Astrocyte of the cerebellum (primary cell): Measurements from ENCODE around the gene DMD.

Experiments
- DNase-seq: peaks from one replicate; pipeline ENCODE4 v3.0.0-alpha.2; 2011; ENCODE audit warnings: low read depth
- H3K4me3 ChIP-seq: 2 replicates; pipeline ENCODE4 v1.5.1; 2011; ENCODE audit warnings: mild to moderate bottlenecking, low read depth, low read length, moderate library complexity
- in situ Hi-C: cut with HindIII; loops from 2 replicates; pipeline ENCODE4 v1.10.0; 2017; ENCODE audit warnings: low sequenced_read_pairs
- TF ChIP-seq, protein P1 (sequence below): IDR thresholded peaks from 2 replicates; pipeline ENCODE4 v1.5.1; 2012; ENCODE audit warnings: low read length, low read depth, moderate library complexity, mild to moderate bottlenecking; ENCODE audit errors: missing control alignments

DMD gene

DNA sequence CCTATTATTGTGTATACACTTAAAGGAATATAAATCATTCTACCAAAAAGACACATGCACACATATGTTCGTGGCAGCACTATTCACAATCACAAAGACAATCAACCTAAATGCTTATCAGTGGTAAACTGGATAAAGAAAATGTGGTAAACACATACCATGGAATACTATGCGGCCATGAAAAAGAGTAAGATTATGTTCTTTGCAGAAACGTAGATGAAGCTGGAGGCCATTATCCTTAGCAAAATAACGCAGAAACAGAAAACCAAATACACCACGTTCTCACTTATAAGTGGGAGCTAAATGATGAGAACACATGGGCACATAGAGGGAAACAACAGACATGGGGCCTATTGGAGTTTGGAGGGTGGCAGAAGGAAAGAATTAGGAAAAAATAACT is 593.2 kb downstream of the DMD start:
- no peak for DNase-seq
- in situ Hi-C loops = no loop called here
- H3K4me3 ChIP-seq = no peak overlapping the region
- TF ChIP-seq, protein P1, sequence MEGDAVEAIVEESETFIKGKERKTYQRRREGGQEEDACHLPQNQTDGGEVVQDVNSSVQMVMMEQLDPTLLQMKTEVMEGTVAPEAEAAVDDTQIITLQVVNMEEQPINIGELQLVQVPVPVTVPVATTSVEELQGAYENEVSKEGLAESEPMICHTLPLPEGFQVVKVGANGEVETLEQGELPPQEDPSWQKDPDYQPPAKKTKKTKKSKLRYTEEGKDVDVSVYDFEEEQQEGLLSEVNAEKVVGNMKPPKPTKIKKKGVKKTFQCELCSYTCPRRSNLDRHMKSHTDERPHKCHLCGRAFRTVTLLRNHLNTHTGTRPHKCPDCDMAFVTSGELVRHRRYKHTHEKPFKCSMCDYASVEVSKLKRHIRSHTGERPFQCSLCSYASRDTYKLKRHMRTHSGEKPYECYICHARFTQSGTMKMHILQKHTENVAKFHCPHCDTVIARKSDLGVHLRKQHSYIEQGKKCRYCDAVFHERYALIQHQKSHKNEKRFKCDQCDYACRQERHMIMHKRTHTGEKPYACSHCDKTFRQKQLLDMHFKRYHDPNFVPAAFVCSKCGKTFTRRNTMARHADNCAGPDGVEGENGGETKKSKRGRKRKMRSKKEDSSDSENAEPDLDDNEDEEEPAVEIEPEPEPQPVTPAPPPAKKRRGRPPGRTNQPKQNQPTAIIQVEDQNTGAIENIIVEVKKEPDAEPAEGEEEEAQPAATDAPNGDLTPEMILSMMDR = no peak

DNA sequence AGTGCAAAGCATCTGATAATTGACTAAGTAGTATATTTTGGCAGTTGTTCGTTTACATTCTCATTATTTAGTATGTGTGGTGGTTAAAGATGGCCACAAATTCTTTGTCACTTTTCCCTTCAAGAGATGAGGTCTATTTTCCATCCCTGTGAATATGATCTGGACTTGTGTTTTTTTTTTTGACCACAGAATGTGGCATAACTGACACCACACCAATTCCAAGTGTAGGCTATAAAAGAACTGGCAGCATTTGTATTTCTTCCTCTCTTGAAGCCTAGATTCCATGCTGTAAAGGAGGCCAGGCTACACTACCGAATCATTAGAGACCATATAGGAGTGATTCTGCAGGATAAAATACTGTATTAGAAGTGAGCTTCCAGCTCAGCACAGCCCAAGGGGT is 596.6 kb downstream of the DMD start:
- DNase-seq = no peak
- no peak overlapping the region for H3K4me3 ChIP-seq
- TF ChIP-seq, protein P1 = no peak
- in situ Hi-C loops = no loop called here

DNA sequence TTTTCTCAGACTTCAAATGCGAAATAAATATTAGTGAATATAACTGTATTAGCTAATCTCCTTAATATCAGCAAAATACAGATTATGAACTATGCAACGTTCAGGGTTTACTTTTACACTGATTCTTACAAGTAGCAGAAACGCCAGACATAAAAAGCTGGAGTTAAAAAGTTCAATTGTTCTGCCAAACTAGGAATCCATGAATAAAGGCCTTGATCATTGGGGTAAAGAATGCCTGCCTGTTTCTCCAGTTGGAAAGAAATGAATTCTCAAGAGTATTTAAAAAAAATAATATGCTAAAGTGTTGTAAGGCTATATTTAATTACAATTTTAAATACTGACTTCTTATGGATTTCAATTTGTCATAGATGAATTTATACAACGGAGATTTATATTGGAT is 612.2 kb downstream of the DMD start:
- H3K4me3 ChIP-seq = no peak overlapping the region
- DNase-seq = no peak
- in situ Hi-C loops = no loop called here
- TF ChIP-seq, protein P1 = no peak

DNA sequence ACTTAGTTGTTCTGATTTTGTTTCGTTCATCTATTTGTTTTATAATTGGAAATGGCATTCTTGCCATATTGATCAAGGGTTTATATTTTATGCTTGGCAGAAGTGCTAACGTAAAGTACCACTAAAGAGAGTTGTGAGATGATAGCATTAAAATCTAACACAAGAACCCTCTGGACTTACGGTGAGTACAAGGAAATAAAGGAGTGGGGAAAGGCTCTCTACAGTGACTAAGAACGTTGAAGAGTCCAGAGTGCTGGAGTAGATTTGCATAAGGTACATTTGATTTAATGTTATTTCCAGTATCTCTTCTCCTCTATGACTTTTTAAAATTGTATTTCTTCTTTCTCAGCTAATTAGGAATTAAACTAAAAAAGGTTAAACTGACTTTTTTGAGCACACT is 612.6 kb downstream of the DMD start:
- in situ Hi-C loops = no loop called here
- DNase-seq = no peak
- H3K4me3 ChIP-seq = no peak overlapping the region
- TF ChIP-seq, protein P1 = no peak

DNA sequence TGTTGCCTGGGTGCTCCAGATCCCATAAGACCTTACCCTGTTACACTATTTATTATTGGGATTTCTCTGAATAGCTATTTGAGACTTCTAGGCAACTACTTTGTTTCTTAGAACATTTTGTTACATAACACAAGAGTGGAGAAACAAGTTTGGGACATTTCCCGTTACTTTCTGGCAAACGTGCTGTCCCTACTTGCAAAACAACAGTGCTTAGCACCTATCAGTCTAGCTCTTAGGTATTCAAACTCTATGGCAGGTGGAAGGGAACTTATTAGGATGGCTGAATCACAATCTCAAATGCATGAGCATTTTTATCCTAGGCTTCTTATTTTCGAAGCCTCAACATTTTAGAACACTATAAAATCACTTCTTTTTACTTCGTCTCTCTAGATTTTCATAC is 613.6 kb downstream of the DMD start:
- no peak overlapping the region for H3K4me3 ChIP-seq
- in situ Hi-C loops = no loop called here
- TF ChIP-seq, protein P1 = no peak
- no peak for DNase-seq

DNA sequence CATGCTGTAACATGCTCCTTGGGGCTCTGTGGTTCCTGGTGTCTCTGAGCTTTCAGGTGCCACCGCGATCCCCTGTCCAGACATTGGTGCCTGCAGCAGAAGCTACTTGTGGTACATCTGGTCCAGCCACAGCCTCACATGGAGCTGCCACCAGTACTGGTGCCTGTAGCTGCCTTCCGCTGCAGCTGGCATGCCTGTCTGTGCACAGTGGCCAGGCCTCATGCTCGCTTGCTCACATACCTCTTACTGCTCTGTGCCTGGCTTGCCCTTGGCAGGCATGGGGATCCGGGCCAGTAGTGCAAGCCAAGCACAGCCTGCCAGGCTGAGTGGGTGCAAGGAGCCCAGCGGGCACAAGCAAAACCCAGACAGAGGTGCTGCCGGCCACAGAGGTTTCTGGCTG is 618.6 kb downstream of the DMD start:
- no peak overlapping the region for H3K4me3 ChIP-seq
- in situ Hi-C loops = no loop called here
- TF ChIP-seq, protein P1 = no peak
- no peak for DNase-seq

DNA sequence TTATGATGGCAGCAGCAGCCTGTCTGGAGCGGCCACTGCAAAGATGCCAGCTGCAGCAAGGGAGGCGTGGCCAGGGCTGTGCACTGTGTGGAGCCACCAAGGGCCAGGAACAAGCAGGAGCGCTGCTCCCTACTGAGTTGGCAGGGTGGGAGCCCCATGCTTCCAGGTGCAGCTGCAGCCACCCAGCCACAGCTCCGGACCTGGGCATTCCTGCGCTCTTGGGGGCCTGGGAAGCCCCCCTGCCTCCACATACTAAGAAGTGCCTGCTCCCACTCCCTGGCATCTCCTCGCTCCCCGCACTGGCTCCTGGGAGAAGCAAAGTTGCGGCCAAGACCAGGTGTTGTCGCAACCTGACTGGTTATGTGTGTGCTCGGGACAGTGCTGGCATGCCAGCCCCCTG is 619.8 kb downstream of the DMD start:
- in situ Hi-C loops = no loop called here
- TF ChIP-seq, protein P1 = no peak

More for the DNA sequence above, 619.8 kb downstream of the DMD start:
- DNase-seq = no peak
- no peak overlapping the region for H3K4me3 ChIP-seq
